ENCODE results near the gene FAAH. TPM values are rescaled to one million over a fixed set of nuclear protein-coding genes. Genes with fewer than 3 reads are reported as not detected.

FAAH gene
- total and polyA plus RNA-seq, 2 of the 4 experiments (the other 2 are of a cell fraction): under 0.01 to 0.19 TPM

- TF ChIP-seq MXI1 (IDR thresholded peaks at IDR 0.05; ENCODE audit: borderline replicate concordance, low read depth, low read length): no peak
- no peak for TF ChIP-seq BHLHE40 (IDR thresholded peaks at IDR 0.05; ENCODE audit: low read depth, low read length)
- TF ChIP-seq CHD1 (IDR thresholded peaks at IDR 0.05; ENCODE audit: low read depth, low read length): no peak
- no peak overlapping the region for H3K27ac ChIP-seq (ENCODE audit: insufficient read depth, low read length)
- H4K20me1 ChIP-seq (ENCODE audit: insufficient read depth, low read length): no peaks in the 10 kb centered on the region
- no peak overlapping the region for H2BK15ac ChIP-seq (ENCODE audit: low read depth, low read length)
- H3K9me3 ChIP-seq (ENCODE audit: control insufficient read depth, insufficient read depth, low read length): no peaks in the 10 kb centered on the region
- H3K4me1 ChIP-seq (ENCODE audit: control insufficient read depth, insufficient read depth, low read length): no peaks in the 10 kb centered on the region
- ChIA-PET POLR2A (ENCODE audit: unreplicated experiment) (interaction anchor here (0.6 kb wide), 1 partner anchor 9 kb away, joined by 6 read pairs; no protein-coding TSS in a partner anchor), CTCF (interaction anchor here (1.0 kb wide), 1 partner anchor 32 kb away, joined by 3 read pairs; no protein-coding TSS in a partner anchor)
- no peak overlapping the region for H3K23ac ChIP-seq (ENCODE audit: low read depth, low read length)
- peak overlapping the region; percentile 11 for H2AFZ ChIP-seq (replicated peaks; ENCODE audit: low read length, poor library complexity)
- H3K4me3 ChIP-seq (ENCODE audit: insufficient read depth, low read depth, low read length): no peak overlapping the region
- no peak overlapping the region for H2BK120ac ChIP-seq (ENCODE audit: low read depth, low read length)
- 0 out of 2 replicates have a peak, but pooled peaks cover 6% of the 10 kb centered on the region for H3K9me1 ChIP-seq (ENCODE audit: insufficient read depth, low read length)
- H4K5ac ChIP-seq (ENCODE audit: low read depth, low read length): no peak overlapping the region
- no peak overlapping the region for H3K14ac ChIP-seq (replicated peaks; ENCODE audit: low read depth, low read length)
- in situ Hi-C loops (cut with MboI; ENCODE audit: low sequenced_read_pairs) (loop anchor here (25.0 kb wide), 1 partner anchor 297 kb away; the partner anchor contains the start of gene EFCAB14), intact Hi-C loops (cut with micrococcal nuclease) (no loop called here), dilution Hi-C loops (cut with HindIII; ENCODE audit: low sequenced_read_pairs, unreplicated experiment) (no loop called here)
- H3K27me3 ChIP-seq (ENCODE audit: control insufficient read depth, insufficient read depth, low read length): peaks cover 32% of the 10 kb centered on the region
- WGBS, 2 experiments (ENCODE audit: extremely low coverage in 2 of 2, insufficient read length in 1 of 2): 56% methylated on average over 4 of the region's 4 CpGs; no CpG with 5 or more reads in 1 of the 2 experiments
- no peak overlapping the region for H3K4ac ChIP-seq (ENCODE audit: low read depth, low read length)
- H2BK5ac ChIP-seq (ENCODE audit: low read depth, low read length, poor library complexity, severe bottlenecking): no peak overlapping the region
- H3K79me1 ChIP-seq (ENCODE audit: low read depth in 1 of 2, low read length in 2 of 2): no peaks in the 10 kb centered on the region
- no peak overlapping the region for H3K9ac ChIP-seq (ENCODE audit: low read depth, low read length)
- H4K91ac ChIP-seq (ENCODE audit: insufficient read depth, low read depth, low read length): no peak overlapping the region
- DNase-seq: no peak
- no peak overlapping the region for H3K18ac ChIP-seq (ENCODE audit: low read depth, low read length)
- H4K8ac ChIP-seq (ENCODE audit: low read depth in 2 of 2, low read length in 2 of 2): no peak overlapping the region
- H2AK5ac ChIP-seq (ENCODE audit: low read depth, low read length): no peak overlapping the region
- H3K4me2 ChIP-seq (ENCODE audit: low read depth, low read length): no peak overlapping the region
- H2BK20ac ChIP-seq (ENCODE audit: low read depth, low read length): no peak overlapping the region
- no TSS peak for BruUV-seq (replicated peaks)
- no peaks in the 10 kb centered on the region for H3K36me3 ChIP-seq (ENCODE audit: control insufficient read depth, insufficient read depth, low read length)
- no peak overlapping the region for H3K56ac ChIP-seq (ENCODE audit: extremely low read depth, insufficient read depth, low read length)
- no peak overlapping the region for H2AK9ac ChIP-seq (replicated peaks; ENCODE audit: low read depth, low read length, poor library complexity)
- no peak for ATAC-seq (ENCODE audit: low read depth)
Observed at GRCh38 chr1:46415514-46415913, 21.4 kb downstream of the FAAH start.
